Fibroblast of lung (primary cell): ENCODE results near the gene MUC4. TPM values are rescaled to one million over a fixed set of nuclear protein-coding genes. Genes with fewer than 3 reads are reported as not detected.
A peak's percentile ranks its signal among the peaks of the same experiment; 100 is the strongest.

ENCODE experiments used
- DNase-seq, 2 donors: peaks; one replicate each; pipeline versions ENCODE4 v3.0.0 to v3.0.0-alpha.2; 2010; ENCODE audit warnings: low read depth in 2 of 2
- H2AFZ ChIP-seq: 2 replicates; pipeline ENCODE4 v1.5.1; 2012; ENCODE audit warnings: low read length, control low read depth, inconsistent platforms
- H3K27ac ChIP-seq: 2 replicates; pipeline ENCODE4 v1.5.1; 2011; ENCODE audit warnings: low read length, control low read depth; ENCODE audit not compliant: insufficient read depth
- H3K27me3 ChIP-seq: 2 replicates; pipeline ENCODE4 v1.5.1; 2011; ENCODE audit warnings: mild to moderate bottlenecking, low read length; ENCODE audit not compliant: control insufficient read depth, insufficient read depth
- H3K36me3 ChIP-seq: 2 replicates; pipeline ENCODE4 v1.5.1; 2011; ENCODE audit warnings: low read length; ENCODE audit not compliant: control insufficient read depth, insufficient read depth
- H3K4me1 ChIP-seq: 2 replicates; pipeline ENCODE4 v1.5.1; 2011; ENCODE audit warnings: low read length; ENCODE audit not compliant: control insufficient read depth, insufficient read depth; ENCODE audit errors: extremely low read depth
- H3K4me2 ChIP-seq: 2 replicates; pipeline ENCODE4 v1.5.1; 2011; ENCODE audit warnings: low read length, control low read depth; ENCODE audit not compliant: insufficient read depth; ENCODE audit errors: extremely low read depth
- H3K4me3 ChIP-seq, 4 experiments: fragments of 200-600 bp in 1 of 4; sonication (generic) in 1 of 4; replicated peaks in 1 of 4; 2 replicates each; pipeline ENCODE4 v1.5.1; 2011 to 2016; ENCODE audit warnings: low read length in 4 of 4, low read depth in 3 of 4, mild to moderate bottlenecking in 3 of 4, control low read depth in 2 of 4, inconsistent platforms in 1 of 4, mixed read lengths in 1 of 4; ENCODE audit not compliant: insufficient read depth in 1 of 4; ENCODE audit errors: control extremely low read depth in 1 of 4
- H3K79me2 ChIP-seq: 2 replicates; pipeline ENCODE4 v1.5.1; 2012; ENCODE audit warnings: mild to moderate bottlenecking, low read length, inconsistent platforms; ENCODE audit not compliant: control insufficient read depth, insufficient read depth
- H3K9ac ChIP-seq: 2 replicates; pipeline ENCODE4 v1.5.1; 2011; ENCODE audit warnings: mild to moderate bottlenecking, low read length, control low read depth; ENCODE audit not compliant: insufficient read depth
- H3K9me3 ChIP-seq: 2 replicates; pipeline ENCODE4 v1.5.1; 2012; ENCODE audit warnings: low read depth, low read length; ENCODE audit not compliant: control insufficient read depth, insufficient read depth
- H4K20me1 ChIP-seq: 2 replicates; pipeline ENCODE4 v1.5.1; 2011; ENCODE audit warnings: low read length; ENCODE audit not compliant: control insufficient read depth, insufficient read depth; ENCODE audit errors: extremely low read depth
- CTCF ChIP-seq, 2 donors: IDR thresholded peaks in 1 of 2; conservative IDR thresholded peaks in 1 of 2; 1 replicate in 1 of 2; 2 replicates in 1 of 2; pipeline ENCODE4 v1.5.1; 2011 to 2012; ENCODE audit warnings: low read length in 2 of 2, control low read depth in 1 of 2, inconsistent platforms in 1 of 2, low read depth in 1 of 2, mild to moderate bottlenecking in 1 of 2
- EZH2 ChIP-seq: IDR thresholded peaks from 2 replicates; pipeline ENCODE4 v1.5.1; 2012; ENCODE audit warnings: low read length, control low read depth, mild to moderate bottlenecking; ENCODE audit errors: missing control alignments
- polyA plus RNA-seq, 2 donors: library from polyadenylated mRNA; depleted of rRNA in 1 of 2; stranded (reverse) in 1 of 2; unstranded in 1 of 2; fragments of >200 nt; gene quantifications; 2 replicates each; pipeline ENCODE4 v1.2.1, GENCODE V29; 2011 to 2012; ENCODE audit warnings: missing spikeins in 1 of 2
- total RNA-seq: library from RNA; depleted of rRNA; stranded (reverse); fragments of >200 nt; gene quantifications from 2 replicates; pipeline ENCODE4 v1.2.1, GENCODE V29; 2014

MUC4 gene
- total and polyA plus RNA-seq, 2 donors (not counting 1 experiment from before 2014, with no cell fraction given): not detected

- Histone ChIP-seq H3K27ac (no peak overlapping the region), H3K4me3 (no peak overlapping the region), H3K9ac (no peak overlapping the region), H2AFZ (no peak overlapping the region), H3K27me3 (peaks cover 15% of the 10 kb centered on the region), H3K4me2 (no peak overlapping the region), H3K4me1 (no peaks in the 10 kb centered on the region), H3K79me2 (no peaks in the 10 kb centered on the region), H4K20me1 (no peaks in the 10 kb centered on the region), H3K9me3 (no peaks in the 10 kb centered on the region), H3K36me3 (no peaks in the 10 kb centered on the region)
- no peak for DNase-seq
- no peak for TF ChIP-seq EZH2
- TF ChIP-seq CTCF (conservative IDR thresholded peaks at IDR 0.05 in 1 of 2, IDR thresholded peaks at IDR 0.05 in 1 of 2; ENCODE audit: low read depth in 1 of 2, low read length in 2 of 2): no peak
These were observed 47.6 kb downstream of the MUC4 start for GRCh38 chr3:195763843-195764825.

GRCh38 chr3:195763076-195763830 lies 48.5 kb downstream of the MUC4 start:
- H3K27ac ChIP-seq: no peak overlapping the region
- no peak for TF ChIP-seq CTCF (conservative IDR thresholded peaks at IDR 0.05 in 1 of 2, IDR thresholded peaks at IDR 0.05 in 1 of 2; ENCODE audit: low read depth in 1 of 2, low read length in 2 of 2)
- peak; percentile 31 for TF ChIP-seq EZH2
- no peaks in the 10 kb centered on the region for H3K79me2 ChIP-seq
- no peaks in the 10 kb centered on the region for H3K9me3 ChIP-seq
- peaks cover 15% of the 10 kb centered on the region for H3K27me3 ChIP-seq
- no peak for DNase-seq
- no peak overlapping the region for H2AFZ ChIP-seq
- H3K4me1 ChIP-seq: no peaks in the 10 kb centered on the region
- H3K9ac ChIP-seq: no peak overlapping the region
- no peak overlapping the region for H3K4me2 ChIP-seq
- no peak overlapping the region for H3K4me3 ChIP-seq
- no peaks in the 10 kb centered on the region for H4K20me1 ChIP-seq
- H3K36me3 ChIP-seq: no peaks in the 10 kb centered on the region

GRCh38 chr3:195762611-195763010 lies 49.1 kb downstream of the MUC4 start:
- H3K9ac ChIP-seq: no peak overlapping the region
- H3K9me3 ChIP-seq: no peaks in the 10 kb centered on the region
- DNase-seq: no peak
- no peaks in the 10 kb centered on the region for H3K4me1 ChIP-seq
- no peaks in the 10 kb centered on the region for H3K36me3 ChIP-seq
- TF ChIP-seq EZH2: no peak
- no peak for TF ChIP-seq CTCF (conservative IDR thresholded peaks at IDR 0.05 in 1 of 2, IDR thresholded peaks at IDR 0.05 in 1 of 2; ENCODE audit: low read depth in 1 of 2, low read length in 2 of 2)
- no peak overlapping the region for H2AFZ ChIP-seq
- H3K27me3 ChIP-seq: peaks cover 15% of the 10 kb centered on the region
- no peaks in the 10 kb centered on the region for H3K79me2 ChIP-seq
- H3K27ac ChIP-seq: no peak overlapping the region
- H3K4me3 ChIP-seq: no peak overlapping the region
- H4K20me1 ChIP-seq: no peaks in the 10 kb centered on the region
- no peak overlapping the region for H3K4me2 ChIP-seq
